HG03135 (cell line): ENCODE results near the gene PARVA.
"Not testable (repeated sequence)": the region's sequence is repeated elsewhere in the genome, so short reads cannot be mapped to it uniquely, and the experiment has no call there.

Source experiments
- ATAC-seq: cut with Tn5 transposase; IDR thresholded peaks from one replicate; pipeline ENCODE4 v1.9.1; 2021; ENCODE audit warnings: mild to moderate bottlenecking, moderate library complexity; ENCODE audit not compliant: unreplicated experiment

The PARVA gene, protein sequence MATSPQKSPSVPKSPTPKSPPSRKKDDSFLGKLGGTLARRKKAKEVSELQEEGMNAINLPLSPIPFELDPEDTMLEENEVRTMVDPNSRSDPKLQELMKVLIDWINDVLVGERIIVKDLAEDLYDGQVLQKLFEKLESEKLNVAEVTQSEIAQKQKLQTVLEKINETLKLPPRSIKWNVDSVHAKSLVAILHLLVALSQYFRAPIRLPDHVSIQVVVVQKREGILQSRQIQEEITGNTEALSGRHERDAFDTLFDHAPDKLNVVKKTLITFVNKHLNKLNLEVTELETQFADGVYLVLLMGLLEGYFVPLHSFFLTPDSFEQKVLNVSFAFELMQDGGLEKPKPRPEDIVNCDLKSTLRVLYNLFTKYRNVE

DNA sequence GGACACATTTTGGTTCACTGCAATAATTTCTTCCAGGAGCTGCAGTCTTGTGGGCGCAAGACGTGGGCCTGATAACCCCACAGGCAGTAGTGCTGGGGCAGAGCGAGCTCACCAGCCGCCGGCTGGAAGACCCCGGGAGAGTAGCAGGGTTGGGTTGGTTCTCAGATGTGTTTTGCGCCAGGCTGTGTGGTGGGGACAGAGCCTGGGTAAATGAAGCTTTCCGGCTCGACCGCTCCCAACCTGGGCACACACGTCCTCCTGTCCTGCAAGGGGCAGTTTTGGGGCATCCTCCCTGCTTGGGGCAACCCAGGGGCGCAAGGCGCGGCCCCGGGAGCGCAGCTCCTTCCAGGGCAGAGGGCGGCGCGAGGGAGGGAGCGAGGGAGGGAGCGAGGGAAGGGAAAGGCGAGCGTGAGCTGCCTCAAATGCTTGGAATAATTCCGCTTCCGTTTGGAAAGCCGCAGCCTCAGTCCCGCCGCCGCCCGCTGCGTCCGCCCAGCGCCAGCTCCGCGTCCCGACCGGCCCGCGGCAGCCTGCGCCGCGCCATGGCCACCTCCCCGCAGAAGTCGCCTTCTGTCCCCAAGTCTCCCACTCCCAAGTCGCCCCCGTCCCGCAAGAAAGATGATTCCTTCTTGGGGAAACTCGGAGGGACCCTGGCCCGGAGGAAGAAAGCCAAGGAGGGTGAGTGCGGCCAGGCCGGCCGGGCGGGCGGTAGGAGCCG is at the start of gene PARVA:
Gene PARVA (plus strand): TSS at position 466 of the 718 bp plus-strand sequence. CDS start 77 bp downstream, at position 543.
- ATAC-seq: no peak

GRCh38 chr11:12329169-12329568 is 48.2 kb upstream of the PARVA start:
- ATAC-seq: no peak

DNA sequence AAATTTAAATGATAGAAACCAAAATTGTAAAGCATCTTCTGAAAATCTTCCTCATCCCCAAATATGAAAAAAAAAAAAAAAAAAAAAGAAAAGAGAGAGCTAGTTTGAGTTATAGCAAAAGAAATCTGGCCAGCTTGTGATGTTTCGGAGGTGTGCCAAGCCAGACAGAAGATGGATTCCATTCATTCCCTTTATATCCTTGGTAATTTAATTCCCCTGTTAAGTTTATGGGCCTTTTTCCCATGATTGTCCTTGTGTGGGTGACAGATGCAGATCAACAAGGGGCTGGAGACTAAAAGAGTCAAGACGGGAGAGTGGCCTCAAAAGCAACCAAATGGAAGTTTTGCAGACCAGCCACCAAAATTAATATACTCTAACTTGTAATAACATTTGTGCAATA is 47.6 kb upstream of the PARVA start:
- ATAC-seq: no peak

DNA sequence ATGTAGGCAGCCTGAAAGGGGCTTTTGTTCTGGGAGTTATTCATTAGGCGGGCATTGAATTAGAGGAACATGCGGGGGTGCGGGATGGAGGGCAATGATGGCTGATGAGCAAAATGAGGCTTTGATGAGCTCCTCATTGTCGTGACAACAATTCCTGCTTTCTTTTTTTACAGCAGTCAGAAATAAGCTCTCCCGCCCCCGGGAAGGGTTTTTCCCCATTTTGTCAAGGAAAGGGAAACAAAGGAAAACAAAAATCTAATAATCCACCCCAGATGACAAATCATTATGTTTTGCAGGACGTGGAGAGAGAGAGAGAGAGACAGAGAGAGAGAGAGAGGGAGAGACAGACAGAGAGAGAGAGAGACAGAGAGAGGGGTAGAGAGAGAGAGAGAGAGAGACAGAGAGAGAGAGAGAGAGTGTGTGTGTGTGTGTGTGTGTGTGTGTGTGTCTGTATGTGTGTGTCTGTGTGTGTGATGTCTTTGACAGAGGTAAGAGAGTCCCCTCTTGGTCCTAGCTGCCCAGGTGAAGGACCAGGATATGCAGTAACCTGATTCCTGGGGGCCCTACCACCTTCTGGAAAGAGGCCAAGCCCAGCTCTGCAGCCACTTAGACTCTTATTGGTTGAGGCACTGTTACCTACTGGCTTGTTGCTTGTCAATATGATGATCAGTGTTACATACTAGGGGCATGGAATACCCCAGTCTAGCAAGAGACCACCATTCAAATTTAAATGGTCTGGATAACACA is 46.7 kb upstream of the PARVA start:
- no peak for ATAC-seq

DNA sequence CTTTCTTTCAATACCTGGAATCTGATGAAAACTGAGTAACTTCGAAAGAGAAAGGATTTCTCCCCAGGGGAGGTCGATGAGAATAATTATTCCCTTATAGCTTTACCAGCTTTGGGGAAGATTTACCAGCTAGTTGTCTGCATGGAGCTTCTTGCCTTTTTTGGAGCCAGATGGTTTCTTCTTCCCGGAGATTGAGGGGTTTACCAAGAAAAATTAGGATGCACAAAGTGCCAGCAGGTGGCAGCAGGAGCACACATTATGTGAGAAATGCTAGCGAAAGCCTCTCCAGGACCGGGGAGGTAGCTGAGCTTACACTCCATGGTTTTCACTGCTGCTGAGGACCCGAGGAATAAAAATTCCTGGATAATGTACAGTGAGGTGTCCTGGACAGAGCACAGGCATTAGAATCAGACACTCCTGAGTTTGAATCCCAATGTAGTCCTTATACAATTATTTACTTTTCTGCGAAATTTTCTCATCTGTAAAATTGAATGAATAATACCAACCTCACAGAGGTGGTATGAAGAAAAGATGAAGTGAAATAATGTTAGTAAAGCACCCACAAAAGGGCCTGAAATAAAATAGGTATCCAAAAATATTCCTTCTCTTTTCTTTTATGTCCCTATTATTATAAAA is 46.0 kb upstream of the PARVA start:
- no peak for ATAC-seq

- no peak for ATAC-seq
Observed at GRCh38 chr11:12343526-12343925, 33.8 kb upstream of the PARVA start.

GRCh38 chr11:12353534-12353933 is 23.8 kb upstream of the PARVA start:
- ATAC-seq: no peak

DNA sequence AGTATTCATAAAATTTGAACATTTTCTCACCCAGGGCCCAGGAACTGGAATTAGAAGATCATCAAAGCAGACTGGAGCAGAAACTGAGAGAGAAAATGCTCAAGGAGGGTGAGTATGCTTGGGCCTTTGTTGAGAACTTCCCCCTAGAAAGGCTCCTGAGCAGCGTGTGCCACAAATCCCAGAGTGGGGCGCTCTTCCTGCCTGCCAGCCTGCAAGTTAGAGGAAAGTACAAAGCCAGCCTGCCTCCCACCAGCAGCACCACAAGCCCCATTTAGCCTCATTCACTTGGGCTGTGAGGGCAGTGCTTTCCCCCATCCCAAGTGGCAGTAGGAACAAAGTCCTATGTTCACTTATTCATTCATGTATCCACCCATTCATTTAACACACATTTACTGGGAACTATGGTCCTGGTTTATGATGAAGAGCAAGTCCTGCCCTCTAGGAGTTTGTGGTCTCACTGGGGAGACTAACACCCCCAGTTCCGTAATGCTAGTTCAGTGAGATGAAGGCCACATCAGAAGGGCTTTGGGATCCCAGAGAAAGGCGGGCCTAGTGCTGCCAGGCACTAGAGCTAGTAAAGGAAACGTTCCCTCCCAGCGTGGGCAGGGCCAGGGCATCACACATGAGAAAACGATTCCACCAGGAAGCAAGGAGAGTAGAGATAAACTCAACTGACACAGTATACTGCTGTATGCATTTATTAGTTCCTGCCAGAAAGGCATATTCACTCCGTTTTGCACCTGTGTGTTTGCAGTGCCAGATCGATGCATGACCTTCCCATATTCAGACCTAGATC is 22.4 kb upstream of the PARVA start:
- no peak for ATAC-seq

GRCh38 chr11:12356944-12357655 is 20.3 kb upstream of the PARVA start:
- ATAC-seq: no peak

GRCh38 chr11:12357697-12358096 is 19.7 kb upstream of the PARVA start:
- not testable (repeated sequence) for ATAC-seq

DNA sequence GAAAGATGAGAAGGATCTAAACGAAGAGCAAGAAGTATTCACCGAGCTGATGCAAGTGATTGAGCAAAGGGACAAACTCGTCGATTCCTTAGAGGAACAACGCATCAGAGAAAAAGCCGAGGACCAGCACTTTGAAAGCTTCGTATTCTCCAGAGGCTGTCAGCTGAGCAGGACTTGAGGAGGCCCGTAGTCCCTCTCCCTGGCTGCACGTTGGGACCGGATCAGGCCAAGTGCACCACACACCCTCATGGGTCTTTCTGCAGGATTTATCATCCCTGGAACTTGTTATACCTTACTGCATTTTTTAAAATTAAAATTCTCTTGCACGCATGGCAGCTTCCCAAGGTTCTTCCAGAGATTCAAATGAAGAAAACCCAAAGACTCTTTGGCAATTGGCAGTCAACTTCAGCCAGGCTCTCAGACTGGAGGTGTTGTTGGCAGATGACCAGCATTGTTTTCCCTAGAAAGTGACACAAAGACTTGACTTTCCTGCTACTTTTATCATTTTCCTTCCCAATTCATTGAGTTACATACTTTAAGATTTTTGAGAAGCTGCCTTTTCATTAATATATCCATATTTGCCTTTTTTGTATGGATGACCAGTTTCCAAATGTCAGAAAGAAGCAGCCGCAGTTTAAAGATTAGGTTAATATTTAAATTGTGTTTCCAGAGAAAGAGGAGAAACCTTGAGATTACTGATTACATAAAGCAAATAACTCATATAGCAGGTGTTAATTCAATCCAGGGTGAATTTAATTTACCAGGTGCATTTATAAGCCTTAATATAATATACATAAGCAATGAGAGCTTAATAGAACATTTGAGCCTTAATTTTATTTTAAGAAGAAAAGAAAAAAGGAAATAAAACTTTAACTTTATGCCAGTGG is 18.8 kb upstream of the PARVA start:
- ATAC-seq: no peak

DNA sequence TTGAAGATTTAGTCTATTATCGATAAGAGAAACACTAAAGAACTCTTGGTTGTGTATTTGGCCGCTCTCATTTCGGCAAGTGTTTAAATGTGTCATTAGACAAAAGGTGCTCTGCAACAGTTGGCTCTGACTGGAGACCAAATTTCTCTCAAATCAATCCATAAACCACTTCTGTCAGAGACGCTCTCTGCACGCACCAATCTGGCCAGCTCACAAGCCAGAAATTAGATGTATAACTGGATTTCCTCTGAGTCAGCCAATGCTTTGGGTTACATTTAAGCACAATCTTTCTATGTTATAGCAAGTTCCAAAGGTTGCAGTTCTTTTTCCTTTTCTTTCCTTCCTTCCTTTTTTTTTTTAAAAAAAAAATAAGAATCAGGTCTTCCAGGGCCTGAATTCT is 17.6 kb upstream of the PARVA start:
- no peak for ATAC-seq

- no peak for ATAC-seq
Observed at GRCh38 chr11:12361682-12362081, 15.7 kb upstream of the PARVA start.

GRCh38 chr11:12362857-12363256 is 14.5 kb upstream of the PARVA start:
- no peak for ATAC-seq

DNA sequence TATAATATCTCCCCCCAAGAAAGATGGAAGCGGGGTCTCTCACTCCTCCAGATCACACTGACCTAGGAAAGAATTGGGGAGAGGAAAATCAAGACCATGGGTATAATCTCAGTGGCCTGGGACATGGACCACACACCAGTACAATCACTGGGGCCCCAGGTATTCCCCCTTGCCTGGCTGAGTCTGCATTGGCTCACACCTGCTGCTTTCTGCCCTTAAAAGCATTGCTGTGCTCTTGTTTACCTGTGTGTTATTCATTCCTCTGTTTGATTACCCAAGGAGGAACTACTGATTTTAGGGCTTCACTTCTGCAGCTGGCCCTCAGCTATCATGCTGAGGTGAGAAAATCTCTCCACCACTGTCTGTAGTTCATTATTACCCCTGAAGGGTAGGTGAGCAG is 14.0 kb upstream of the PARVA start:
- no peak for ATAC-seq

- not testable (repeated sequence) for ATAC-seq
Observed at GRCh38 chr11:12365965-12366575, 11.3 kb upstream of the PARVA start.

DNA sequence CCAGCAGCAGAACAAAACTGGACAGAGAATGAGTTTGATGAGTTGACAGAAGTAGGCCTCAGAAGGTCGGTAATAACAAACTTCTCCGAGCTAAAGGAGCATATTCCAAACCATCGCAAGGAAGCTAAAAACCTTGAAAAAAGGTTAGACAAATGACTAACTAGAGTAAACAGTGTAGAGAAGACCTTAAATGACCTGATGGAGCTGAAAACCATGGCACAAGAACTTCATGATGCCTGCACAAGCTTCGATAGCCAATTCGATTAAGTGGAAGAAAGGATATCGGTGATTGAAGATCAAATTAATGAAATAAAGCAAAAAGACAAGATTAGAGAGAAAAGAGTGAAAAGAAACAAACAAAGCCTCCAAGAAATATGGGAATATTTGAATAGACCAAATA is 10.3 kb upstream of the PARVA start:
- not testable (repeated sequence) for ATAC-seq

DNA sequence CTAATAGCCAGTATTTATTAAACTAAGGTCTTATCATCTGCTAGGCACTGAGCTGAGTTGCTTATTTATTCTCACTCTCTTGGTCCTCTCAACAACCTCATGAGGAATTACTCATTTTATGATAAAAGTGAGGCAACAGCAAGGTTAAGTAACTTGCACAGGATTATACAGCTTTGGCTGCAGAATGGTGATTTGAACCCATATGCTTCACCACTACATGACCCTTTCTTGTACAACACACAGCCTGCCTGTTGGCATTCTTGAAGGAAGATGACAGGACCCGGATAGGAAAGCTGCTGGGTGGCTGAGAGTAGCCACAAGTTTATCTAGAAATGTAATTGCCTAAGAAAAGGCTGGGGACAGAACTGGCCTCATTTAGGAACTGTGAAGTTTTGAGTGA is 5.3 kb upstream of the PARVA start:
- ATAC-seq: no peak
